ENCODE data around the gene CBX8.

CBX8 gene

GRCh38 chr17:79791735-79792161 is 5.1 kb downstream of the CBX8 start:
- DNase-seq, result no peak

GRCh38 chr17:79790805-79791734 is 5.8 kb downstream of the CBX8 start:
- DNase-seq, result no peak

GRCh38 chr17:79789943-79790804 is 6.7 kb downstream of the CBX8 start:
- no peak for DNase-seq

GRCh38 chr17:79788989-79789942 is 7.6 kb downstream of the CBX8 start:
- no peak for DNase-seq

GRCh38 chr17:79788455-79788854 is 8.4 kb downstream of the CBX8 start:
- DNase-seq, result no peak

GRCh38 chr17:79786930-79787643 is 9.8 kb downstream of the CBX8 start:
- no peak for DNase-seq

GRCh38 chr17:79785900-79786810 is 10.7 kb downstream of the CBX8 start:
- DNase-seq, result no peak

- DNase-seq, result no peak
These were observed 11.6 kb downstream of the CBX8 start for GRCh38 chr17:79785017-79785899.

GRCh38 chr17:79784353-79785016 is 12.4 kb downstream of the CBX8 start:
- DNase-seq, result no peak

GRCh38 chr17:79783891-79784290 is 13.0 kb downstream of the CBX8 start:
- DNase-seq, result no peak

- no peak for DNase-seq
These were observed 14.9 kb downstream of the CBX8 start for GRCh38 chr17:79781736-79782575.

GRCh38 chr17:79781012-79781650 is 15.7 kb downstream of the CBX8 start:
- DNase-seq, result no peak

GRCh38 chr17:79779661-79780365 is 17.1 kb downstream of the CBX8 start:
- no peak for DNase-seq

- no peak for DNase-seq
These were observed 17.8 kb downstream of the CBX8 start for GRCh38 chr17:79779084-79779529.

GRCh38 chr17:79778504-79779083 is 18.3 kb downstream of the CBX8 start:
- no peak for DNase-seq

GRCh38 chr17:79777894-79778503 is 18.9 kb downstream of the CBX8 start, which contains the start of gene CBX2:
Gene CBX2 (plus strand): TSS chr17:79778148. CDS start chr17:79778236, 88 bp downstream.
- DNase-seq, result peak; percentile 70
